ENCODE results near the gene SND1.

DNA sequence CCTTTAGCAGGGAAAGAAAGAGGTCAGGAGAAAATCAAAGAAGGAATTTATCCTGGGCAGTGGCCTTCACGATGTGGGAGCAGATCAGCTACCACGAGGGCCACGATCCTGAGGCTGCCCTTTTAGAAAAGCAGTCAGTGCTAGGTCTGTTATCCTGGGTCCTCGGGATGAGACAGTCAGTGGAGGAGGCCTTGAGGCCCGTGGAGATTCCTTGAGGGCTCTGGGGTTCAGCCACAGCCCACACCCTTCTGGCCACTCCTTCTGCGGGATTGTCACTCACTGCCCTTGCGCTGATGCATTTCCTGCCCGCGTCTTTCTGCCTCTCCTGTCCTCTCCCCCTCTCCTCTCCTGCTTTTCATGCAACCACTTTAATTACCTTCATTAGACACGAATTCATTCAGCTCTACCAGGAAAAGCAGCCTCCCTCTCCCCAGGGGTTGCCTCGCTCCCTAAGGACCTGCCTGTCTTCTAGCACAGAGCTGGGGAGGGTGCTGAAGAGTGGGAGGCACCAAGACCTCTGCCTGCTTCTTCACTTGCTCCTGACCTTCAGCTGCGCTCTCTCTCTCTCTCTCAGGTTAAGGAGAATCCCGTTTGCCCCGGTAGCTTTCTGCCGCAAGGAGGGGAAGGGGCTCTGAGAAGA lies 421.8 kb downstream of the SND1 start:
- TF ChIP-seq POLR2A (IDR thresholded peaks at IDR 0.05), result no peak
- TF ChIP-seq, protein P1, sequence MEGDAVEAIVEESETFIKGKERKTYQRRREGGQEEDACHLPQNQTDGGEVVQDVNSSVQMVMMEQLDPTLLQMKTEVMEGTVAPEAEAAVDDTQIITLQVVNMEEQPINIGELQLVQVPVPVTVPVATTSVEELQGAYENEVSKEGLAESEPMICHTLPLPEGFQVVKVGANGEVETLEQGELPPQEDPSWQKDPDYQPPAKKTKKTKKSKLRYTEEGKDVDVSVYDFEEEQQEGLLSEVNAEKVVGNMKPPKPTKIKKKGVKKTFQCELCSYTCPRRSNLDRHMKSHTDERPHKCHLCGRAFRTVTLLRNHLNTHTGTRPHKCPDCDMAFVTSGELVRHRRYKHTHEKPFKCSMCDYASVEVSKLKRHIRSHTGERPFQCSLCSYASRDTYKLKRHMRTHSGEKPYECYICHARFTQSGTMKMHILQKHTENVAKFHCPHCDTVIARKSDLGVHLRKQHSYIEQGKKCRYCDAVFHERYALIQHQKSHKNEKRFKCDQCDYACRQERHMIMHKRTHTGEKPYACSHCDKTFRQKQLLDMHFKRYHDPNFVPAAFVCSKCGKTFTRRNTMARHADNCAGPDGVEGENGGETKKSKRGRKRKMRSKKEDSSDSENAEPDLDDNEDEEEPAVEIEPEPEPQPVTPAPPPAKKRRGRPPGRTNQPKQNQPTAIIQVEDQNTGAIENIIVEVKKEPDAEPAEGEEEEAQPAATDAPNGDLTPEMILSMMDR (IDR thresholded peaks at IDR 0.05), result no peak

Data from right lobe of liver (tissue), 4 donors.